ENCODE measurements around the gene RPRM.
"Not testable (repeated sequence)": the region's sequence is repeated elsewhere in the genome, so short reads cannot be mapped to it uniquely, and the experiment has no call there.

Gene RPRM

DNA sequence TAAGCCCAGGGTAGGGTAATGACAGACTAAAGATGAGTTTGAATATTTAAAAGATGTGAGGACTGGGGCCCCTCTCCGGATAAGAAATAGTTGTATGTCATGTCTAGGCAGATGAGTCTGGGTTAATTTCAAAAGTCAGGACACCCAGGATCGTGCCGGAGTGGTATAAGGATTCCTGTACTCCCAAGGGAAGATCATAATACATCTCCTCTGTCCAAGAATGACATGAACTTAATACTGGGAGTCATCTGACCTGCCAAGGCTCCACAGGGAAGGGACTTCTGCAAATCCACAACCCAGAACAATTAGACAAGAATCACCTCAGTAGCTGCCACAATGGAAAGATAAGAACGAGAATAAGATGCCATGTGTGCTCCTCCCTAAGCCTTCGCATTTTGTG lies 17.1 kb downstream of the RPRM start:
- no peak for DNase-seq (ENCODE audit: low read depth in 1 of 2, low spot score in 1 of 2)

DNA sequence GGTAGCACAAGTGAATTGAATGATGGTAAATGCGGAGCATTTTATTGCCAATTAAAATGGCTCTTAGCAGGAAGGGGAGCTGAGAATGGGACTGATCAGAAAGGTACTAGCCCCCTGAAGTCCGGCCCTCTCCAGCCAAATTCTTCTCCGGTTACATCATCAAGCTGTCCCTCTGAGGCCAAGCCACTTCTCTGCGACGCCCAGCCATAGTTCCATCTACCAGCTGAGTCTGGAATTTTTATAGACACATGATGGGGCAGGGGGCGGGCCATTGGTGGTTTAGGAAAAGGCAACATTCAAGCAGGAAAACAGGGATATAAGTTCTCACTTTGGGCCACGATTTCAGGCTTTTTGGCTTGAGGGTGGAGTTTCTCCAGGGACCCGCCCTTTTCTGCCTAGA lies 22.7 kb downstream of the RPRM start:
- DNase-seq (ENCODE audit: low read depth in 1 of 2, low spot score in 1 of 2), result no peak

DNA sequence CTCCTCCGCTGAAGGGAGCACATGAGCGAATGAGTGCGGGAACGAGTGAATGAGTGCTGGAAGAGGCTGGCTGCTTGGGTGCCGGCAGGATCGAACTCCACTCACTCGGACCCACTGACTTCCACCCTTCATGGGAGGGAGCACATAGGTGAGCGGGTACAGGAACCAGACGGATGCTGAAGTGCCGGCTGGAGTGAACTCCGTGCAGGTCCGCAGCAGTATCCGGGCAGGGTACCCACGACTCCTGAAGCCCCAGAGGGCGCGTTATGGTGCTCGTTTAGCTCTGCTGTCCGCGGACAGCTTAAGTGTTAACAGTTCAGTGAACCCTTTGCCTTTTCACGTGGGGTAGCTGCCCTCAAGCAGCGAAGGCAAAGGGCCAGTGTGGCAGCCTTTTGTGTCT lies 23.2 kb downstream of the RPRM start:
- DNase-seq (ENCODE audit: low read depth in 1 of 2, low spot score in 1 of 2), result no peak

DNA sequence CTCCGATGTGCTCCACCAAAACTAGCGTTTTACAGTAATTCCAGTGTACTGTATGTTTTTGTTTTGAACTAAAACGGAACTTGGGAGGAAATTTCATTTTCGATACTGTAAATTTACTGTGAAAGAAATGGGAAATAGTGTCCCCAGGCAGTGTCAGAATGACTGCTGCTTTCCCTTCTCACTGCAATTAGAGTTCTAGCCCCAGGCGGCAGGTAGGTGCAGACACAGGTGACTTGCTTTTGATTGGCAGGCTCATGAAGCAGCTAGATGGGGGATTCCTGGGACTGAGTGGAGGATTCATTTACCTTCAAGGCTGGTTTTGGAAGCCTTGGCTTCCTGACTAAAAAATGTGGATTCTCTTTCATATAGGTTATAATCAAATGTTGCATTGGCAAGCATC lies 27.0 kb downstream of the RPRM start:
- no peak for DNase-seq (ENCODE audit: low read depth in 1 of 2, low spot score in 1 of 2)

DNA sequence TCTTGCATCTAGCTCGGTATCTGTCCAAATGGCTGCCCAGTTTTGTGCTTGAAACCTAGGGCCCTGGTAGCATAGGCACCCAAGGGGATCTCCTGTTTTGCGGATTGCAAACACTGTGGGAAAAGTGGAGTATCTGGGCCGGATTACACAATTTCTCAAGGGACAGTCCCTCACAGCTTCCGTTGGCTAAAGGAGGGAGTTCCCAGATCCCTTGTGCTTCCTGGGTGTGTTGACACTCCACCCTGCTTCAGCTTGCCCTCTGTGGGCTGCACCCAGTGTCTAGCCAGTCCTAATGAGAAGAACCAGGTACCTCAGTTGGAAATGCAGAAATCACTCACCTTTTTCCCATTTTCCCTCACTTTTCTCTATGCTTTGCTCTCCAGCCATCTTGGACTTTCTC lies 35.5 kb downstream of the RPRM start:
- DNase-seq (ENCODE audit: low read depth in 1 of 2, low spot score in 1 of 2), result no peak

DNA sequence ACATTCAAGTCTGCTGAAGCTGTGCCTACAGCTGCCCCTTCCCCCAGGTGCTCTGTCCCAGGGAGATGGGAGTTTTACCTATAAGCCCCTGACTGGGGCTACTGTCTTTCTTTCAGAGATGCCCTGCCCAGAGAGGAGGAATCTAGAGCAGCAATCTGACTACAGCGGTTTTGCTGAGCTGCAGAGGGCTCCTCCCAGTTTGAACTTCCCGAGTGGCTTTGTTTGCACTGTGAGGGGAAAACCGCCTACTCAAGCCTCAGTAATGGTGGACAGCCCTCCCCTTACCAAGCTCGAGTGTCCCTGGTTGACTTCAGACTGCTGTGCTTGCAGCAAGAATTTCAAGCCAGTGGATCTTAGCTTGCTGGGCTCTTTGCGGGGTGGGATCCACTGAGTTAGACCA lies 35.9 kb downstream of the RPRM start:
- DNase-seq (ENCODE audit: low read depth in 1 of 2, low spot score in 1 of 2), result not testable (repeated sequence)

DNA sequence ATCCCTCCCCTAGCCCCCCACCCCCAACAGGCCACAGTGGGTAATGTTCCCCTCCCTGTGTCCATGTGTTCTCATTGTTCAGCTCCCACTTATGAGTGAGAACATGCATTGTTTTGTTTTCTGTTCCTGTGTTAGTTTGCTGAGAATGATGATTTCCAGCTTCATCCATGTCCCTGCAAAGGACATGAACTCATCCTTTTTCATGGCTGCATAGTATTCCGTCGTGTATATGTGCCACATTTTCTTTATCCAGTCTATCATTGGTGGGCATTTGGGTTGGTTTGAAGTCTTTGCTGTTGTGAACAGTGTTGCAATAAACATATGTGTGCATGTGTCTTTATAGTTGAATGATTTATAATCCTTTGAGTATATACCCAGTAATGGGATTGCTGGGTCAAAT lies 38.5 kb downstream of the RPRM start:
- not testable (repeated sequence) for DNase-seq (ENCODE audit: low read depth in 1 of 2, low spot score in 1 of 2)

DNA sequence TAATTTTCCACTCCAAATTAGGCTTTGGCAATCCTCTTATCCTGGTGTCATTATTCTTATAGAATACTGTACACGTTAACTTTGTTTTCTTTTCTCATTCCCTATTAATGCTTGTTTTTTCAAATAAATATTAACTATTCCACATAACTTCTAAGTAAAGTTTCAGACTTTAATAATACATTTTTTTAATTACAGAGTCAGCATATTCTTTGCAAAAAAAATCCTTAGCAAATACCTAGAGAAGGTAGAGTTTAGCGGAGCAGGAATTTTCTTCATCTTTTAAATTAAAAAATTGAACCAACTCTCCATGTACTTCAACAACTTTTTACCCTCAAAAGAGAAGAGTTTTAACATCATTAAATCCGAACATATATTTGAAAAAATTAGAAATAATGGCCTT lies 45.2 kb downstream of the RPRM start:
- DNase-seq (ENCODE audit: low read depth in 1 of 2, low spot score in 1 of 2), result no peak

DNA sequence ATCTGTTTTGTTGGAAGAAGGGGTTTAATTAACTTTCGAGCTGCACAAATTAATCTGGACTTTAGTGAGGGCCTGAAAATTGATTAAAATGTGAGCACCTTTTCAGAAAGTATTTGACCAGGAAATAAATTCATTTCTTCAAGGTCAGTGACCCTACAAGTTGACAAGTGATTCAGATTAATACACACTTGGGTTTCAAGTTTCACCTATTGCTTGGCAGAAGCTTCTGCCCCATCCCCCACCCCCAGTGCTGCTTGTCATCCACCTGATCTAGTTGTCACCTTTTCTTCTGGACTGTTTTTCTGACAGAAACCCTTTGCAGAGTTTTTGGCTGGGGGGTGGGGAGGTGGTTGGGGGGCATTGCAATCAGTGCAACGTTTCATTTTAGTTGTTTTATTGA lies 46.2 kb downstream of the RPRM start:
- no peak for DNase-seq (ENCODE audit: low read depth in 1 of 2, low spot score in 1 of 2)

DNA sequence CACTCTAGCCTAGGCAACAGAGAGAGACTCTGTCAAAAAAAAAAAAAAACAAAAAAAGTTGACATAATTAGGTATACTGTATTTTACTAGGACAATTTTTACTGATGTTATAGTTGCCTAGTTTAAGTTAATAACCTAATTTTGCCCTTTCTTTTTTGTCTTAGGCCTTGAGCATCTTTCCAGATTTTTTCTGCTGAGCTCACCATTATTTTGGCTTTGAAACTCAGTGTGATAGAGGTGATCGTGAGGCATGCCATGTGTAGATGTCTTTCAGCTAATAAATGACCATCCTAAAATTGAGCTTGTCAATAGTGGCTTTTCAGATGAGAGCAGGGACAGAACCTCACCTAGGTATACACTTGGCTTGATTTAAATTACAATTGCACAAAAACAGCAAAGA lies 47.4 kb downstream of the RPRM start:
- no peak for DNase-seq (ENCODE audit: low read depth in 1 of 2, low spot score in 1 of 2)

All from stimulated activated CD4-positive, alpha-beta T cell treated with anti-CD3 and anti-CD28 coated beads, Interleukin-15, amount 100 ng/mL, for 1 hour (primary cell).